DND-41 (cell line): ENCODE data around the gene ECE2.

Source experiments
- ATAC-seq: fragments of 200-7000 bp; cut with Tn5 transposase; 3 replicates; pipeline ENCODE4 v1.9.1; 2021; ENCODE audit warnings: low read depth; ENCODE audit not compliant: insufficient read depth
- DNase-seq: peaks from one replicate; pipeline ENCODE4 v3.0.0-alpha.2; 2020
- H2AFZ ChIP-seq: 2 replicates; pipeline ENCODE4 v1.6.0; 2012; ENCODE audit warnings: low read depth, low read length
- H3K27ac ChIP-seq: 2 replicates; pipeline ENCODE4 v1.5.1; 2012; ENCODE audit warnings: low read length, inconsistent platforms
- H3K27me3 ChIP-seq: fragments of 200-600 bp; sonication (generic); 2 replicates; pipeline ENCODE4 v1.6.0; 2012; ENCODE audit warnings: low read length, mild to moderate bottlenecking, inconsistent platforms; ENCODE audit not compliant: insufficient read depth, poor library complexity
- H3K36me3 ChIP-seq: 2 replicates; pipeline ENCODE4 v1.5.1; 2012; ENCODE audit warnings: low read length, inconsistent platforms; ENCODE audit not compliant: insufficient read depth
- H3K4me1 ChIP-seq: 2 replicates; pipeline ENCODE4 v1.5.1; 2012; ENCODE audit warnings: mild to moderate bottlenecking, low read length; ENCODE audit not compliant: insufficient read depth
- H3K4me2 ChIP-seq: 2 replicates; pipeline ENCODE4 v1.6.0; 2012; ENCODE audit warnings: mild to moderate bottlenecking, moderate library complexity, low read length, inconsistent platforms; ENCODE audit not compliant: insufficient read depth
- H3K4me3 ChIP-seq, 2 experiments: fragments of 200-600 bp in 1 of 2; shearing (Covaris generic) in 1 of 2; 2 replicates each; pipeline ENCODE4 v1.5.1; 2012 to 2016; ENCODE audit warnings: inconsistent platforms in 2 of 2, low read length in 2 of 2, mild to moderate bottlenecking in 2 of 2, low read depth in 1 of 2, moderate library complexity in 1 of 2
- H3K79me2 ChIP-seq: 2 replicates; pipeline ENCODE4 v1.6.0; 2012; ENCODE audit warnings: low read length, inconsistent platforms; ENCODE audit not compliant: insufficient read depth
- H3K9ac ChIP-seq: 2 replicates; pipeline ENCODE4 v1.6.0; 2012; ENCODE audit warnings: low read depth, mild to moderate bottlenecking, inconsistent platforms, low read length, moderate library complexity
- H3K9me3 ChIP-seq: 2 replicates; pipeline ENCODE4 v1.5.1; 2012; ENCODE audit warnings: low read length, moderate library complexity, mild to moderate bottlenecking, inconsistent platforms; ENCODE audit not compliant: insufficient read depth, severe bottlenecking
- H4K20me1 ChIP-seq: 2 replicates; pipeline ENCODE4 v1.6.0; 2012; ENCODE audit warnings: low read length; ENCODE audit not compliant: insufficient read depth
- CTCF ChIP-seq: IDR thresholded peaks from 2 replicates; pipeline ENCODE4 v1.5.1; 2012; ENCODE audit warnings: borderline replicate concordance, low read length, moderate library complexity, mild to moderate bottlenecking; ENCODE audit not compliant: poor library complexity, severe bottlenecking; ENCODE audit errors: extremely low read depth
- EZH2 ChIP-seq: IDR thresholded peaks from 3 replicates; pipeline ENCODE4 v1.6.1; 2012; ENCODE audit warnings: borderline replicate concordance, low read depth, mild to moderate bottlenecking, moderate library complexity, low read length, inconsistent platforms; ENCODE audit not compliant: severe bottlenecking

Gene ECE2

DNA sequence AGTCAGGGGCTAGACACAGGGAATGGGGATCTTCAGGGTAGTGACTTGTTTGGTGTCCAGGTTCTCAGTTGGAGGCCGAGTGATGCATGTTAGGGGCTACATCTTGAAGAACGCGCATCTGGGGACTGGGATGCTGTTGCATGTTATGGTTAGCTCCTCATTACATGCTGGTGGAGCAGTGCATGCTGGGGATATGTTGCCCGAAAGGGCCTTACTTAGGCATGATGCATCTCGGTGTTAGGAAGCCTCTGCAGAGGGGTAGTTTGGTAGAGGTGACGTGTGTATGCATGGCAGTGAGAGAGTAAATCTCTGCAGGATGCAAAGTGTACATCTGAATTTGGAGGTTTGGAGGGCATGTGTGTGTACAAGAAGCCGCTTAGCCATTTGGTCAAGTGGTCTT, 41.0 kb downstream of the ECE2 start:
- Histone ChIP-seq H3K36me3 (peaks cover 63% of the 10 kb centered on the region), H3K4me3 (peak overlapping the region in 1 of 2 experiments; percentile 91; a peak in 2 of 4 replicates), H3K4me1 (peaks cover 47% of the 10 kb centered on the region), H3K9me3 (no peaks in the 10 kb centered on the region), H4K20me1 (peaks cover 67% of the 10 kb centered on the region), H3K4me2 (peak overlapping the region; percentile 76), H3K79me2 (peaks cover 77% of the 10 kb centered on the region), H3K27me3 (no peaks in the 10 kb centered on the region), H3K9ac (peak overlapping the region; percentile 97), H3K27ac (no peak overlapping the region), H2AFZ (no peak overlapping the region)
- TF ChIP-seq CTCF (no peak), EZH2 (no peak)
- ATAC-seq (no peak), DNase-seq (no peak)

- H3K4me1 ChIP-seq, result peaks cover 47% of the 10 kb centered on the region
- H3K27ac ChIP-seq, result no peak overlapping the region
- peaks cover 67% of the 10 kb centered on the region for H3K36me3 ChIP-seq
Measured at GRCh38 chr3:184317201-184317600, 41.4 kb downstream of the ECE2 start.

DNA sequence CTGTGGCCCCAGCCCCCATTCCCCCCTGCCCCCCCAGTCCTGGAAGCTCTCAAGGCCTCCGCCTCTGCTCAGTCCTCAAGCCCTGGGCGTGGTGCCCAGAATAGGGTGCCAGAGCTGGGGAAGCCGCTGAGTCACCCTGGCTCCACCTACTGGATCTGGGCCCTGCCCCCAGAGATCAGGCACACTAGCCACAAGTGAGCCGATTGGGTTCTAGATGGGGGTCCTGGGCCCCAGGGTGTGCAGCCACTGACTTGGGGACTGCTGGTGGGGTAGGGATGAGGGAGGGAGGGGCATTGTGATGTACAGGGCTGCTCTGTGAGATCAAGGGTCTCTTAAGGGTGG, 44.3 kb downstream of the ECE2 start:
- TF ChIP-seq CTCF, result no peak
- TF ChIP-seq EZH2, result no peak
- no peaks in the 10 kb centered on the region for H3K27me3 ChIP-seq
- peaks cover 86% of the 10 kb centered on the region for H3K79me2 ChIP-seq
- DNase-seq (peak; percentile 41), ATAC-seq (peak; percentile 42; the same call in 2 of the 3 replicates)
- peaks cover 92% of the 10 kb centered on the region for H4K20me1 ChIP-seq
- no peak overlapping the region for H3K27ac ChIP-seq
- peaks cover 40% of the 10 kb centered on the region for H3K4me1 ChIP-seq
- H3K9me3 ChIP-seq, result no peaks in the 10 kb centered on the region
- H3K4me2 ChIP-seq, result no peak overlapping the region
- peaks cover 96% of the 10 kb centered on the region for H3K36me3 ChIP-seq
- no peak overlapping the region for H2AFZ ChIP-seq
- H3K4me3 ChIP-seq, result no peak overlapping the region
- H3K9ac ChIP-seq, result no peak overlapping the region

More at GRCh38 chr3:184317201-184317600, 41.4 kb downstream of the ECE2 start:
- H3K4me3 ChIP-seq, result peak overlapping the region in 1 of 2 experiments; percentile 91; a peak in 1 of 4 replicates
- H3K79me2 ChIP-seq, result peaks cover 80% of the 10 kb centered on the region
- H3K4me2 ChIP-seq, result peak overlapping the region; percentile 76
- H3K9ac ChIP-seq, result peak overlapping the region; percentile 97; the same call in 1 of the 2 replicates
- DNase-seq (no peak), ATAC-seq (no peak)
- H2AFZ ChIP-seq, result no peak overlapping the region
- H3K9me3 ChIP-seq, result no peaks in the 10 kb centered on the region
- TF ChIP-seq EZH2 (no peak), CTCF (no peak)
- H4K20me1 ChIP-seq, result peaks cover 70% of the 10 kb centered on the region
- no peaks in the 10 kb centered on the region for H3K27me3 ChIP-seq

GRCh38 chr3:184321666-184322065, 45.8 kb downstream of the ECE2 start:
- TF ChIP-seq EZH2 (no peak), CTCF (no peak)
- H3K27ac ChIP-seq, result no peak overlapping the region
- no peak overlapping the region for H3K9ac ChIP-seq
- peaks cover 97% of the 10 kb centered on the region for H3K36me3 ChIP-seq
- H3K9me3 ChIP-seq, result no peaks in the 10 kb centered on the region
- no peaks in the 10 kb centered on the region for H3K27me3 ChIP-seq
- H3K4me2 ChIP-seq, result no peak overlapping the region
- peaks cover 24% of the 10 kb centered on the region for H3K4me1 ChIP-seq
- no peak for ATAC-seq
- no peak overlapping the region for H3K4me3 ChIP-seq
- no peak for DNase-seq
- no peak overlapping the region for H2AFZ ChIP-seq
- H3K79me2 ChIP-seq, result peaks cover 76% of the 10 kb centered on the region
- H4K20me1 ChIP-seq, result peaks cover 90% of the 10 kb centered on the region
